Activated CD4-positive, alpha-beta T cell treated with anti-CD3 and anti-CD28 coated beads for 24 hours (primary cell): ENCODE data around the gene APC2.
"Not testable (repeated sequence)": the region's sequence is repeated elsewhere in the genome, so short reads cannot be mapped to it uniquely, and the experiment has no call there.

Experiments used
- DNase-seq, 2 donors: peaks; one replicate each; pipeline ENCODE4 v3.0.0-alpha.2; 2020; ENCODE audit warnings: low read depth in 2 of 2

Gene APC2

GRCh38 chr19:1495799-1496713 lies 46.1 kb downstream of the APC2 start:
- no peak for DNase-seq

DNA sequence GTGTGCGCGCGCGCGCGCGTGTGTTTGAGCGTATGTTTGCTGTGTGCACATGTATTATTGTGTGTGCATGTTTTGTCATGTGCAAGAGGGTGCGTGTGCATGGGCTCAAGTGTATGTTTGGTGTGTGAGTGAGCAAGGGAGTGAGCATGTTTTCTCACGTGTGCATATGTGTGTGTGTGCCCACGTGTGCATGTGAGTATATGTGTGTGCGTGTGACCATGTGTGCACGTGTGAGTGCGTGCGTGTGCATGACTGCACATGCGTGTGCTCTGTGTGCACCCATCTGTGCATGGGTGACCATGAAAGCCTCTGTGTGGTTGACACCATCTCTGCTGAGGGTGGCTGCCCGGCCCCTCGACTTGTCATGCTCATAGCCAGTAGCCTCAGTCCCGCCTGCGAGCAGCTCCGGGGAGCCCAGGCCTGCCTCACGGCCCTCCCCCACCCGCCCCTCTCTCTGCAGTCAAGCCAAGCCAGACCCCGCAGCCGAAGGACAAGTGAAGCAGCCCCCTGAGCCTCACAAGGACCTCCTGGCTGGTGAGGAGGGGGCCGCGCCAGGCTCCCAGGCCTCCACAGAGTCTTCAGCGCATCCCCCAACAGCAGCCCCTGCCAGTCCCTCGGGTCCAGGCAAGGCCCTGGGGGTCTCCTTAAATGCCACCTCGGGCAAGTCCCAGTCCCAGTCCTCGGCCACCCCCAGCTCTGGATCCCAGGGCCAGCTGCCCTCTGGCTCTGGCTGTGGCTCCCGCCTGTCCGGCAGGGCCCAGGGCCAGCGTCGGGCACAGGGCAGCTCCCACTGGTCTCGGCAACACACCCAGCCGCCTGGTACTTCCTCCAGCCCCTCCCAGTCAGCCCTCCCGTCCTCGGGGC lies 47.0 kb downstream of the APC2 start:
- no peak for DNase-seq

DNA sequence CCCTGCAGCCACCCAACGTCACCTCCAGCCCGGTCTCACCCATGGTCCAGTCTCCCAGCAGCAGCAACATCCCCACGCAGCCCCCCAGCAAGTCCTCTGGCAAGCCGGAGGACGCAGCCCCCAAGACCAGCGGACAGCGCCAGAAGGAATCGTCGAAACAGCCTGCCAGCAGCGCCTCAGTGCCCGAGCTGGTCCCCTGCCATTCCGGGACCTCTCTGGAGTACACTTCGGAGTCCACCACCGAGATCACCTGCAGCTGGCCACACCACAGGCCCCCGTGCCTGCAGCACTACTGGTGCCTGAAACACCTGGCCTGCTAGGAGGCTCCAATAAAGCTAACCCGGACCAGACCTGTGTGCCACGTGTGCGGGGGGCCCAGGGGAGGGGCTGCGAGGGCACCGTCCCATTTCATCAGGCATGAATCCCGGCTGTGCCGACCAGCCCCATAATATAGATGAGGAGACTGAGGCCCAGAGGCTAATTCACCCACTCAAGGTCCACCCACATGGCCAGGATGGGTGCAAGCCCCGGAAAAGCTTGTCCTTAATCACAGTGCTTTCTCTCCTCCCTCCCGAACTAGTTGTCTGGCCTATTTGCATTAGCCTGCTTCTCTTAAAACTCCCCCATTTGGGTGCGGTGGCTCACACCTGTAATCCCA lies 47.8 kb downstream of the APC2 start:
- DNase-seq = no peak

GRCh38 chr19:1499231-1499630 lies 49.3 kb downstream of the APC2 start:
- not testable (repeated sequence) for DNase-seq

GRCh38 chr19:1501200-1501595 lies 51.3 kb downstream of the APC2 start:
- no peak for DNase-seq

DNA sequence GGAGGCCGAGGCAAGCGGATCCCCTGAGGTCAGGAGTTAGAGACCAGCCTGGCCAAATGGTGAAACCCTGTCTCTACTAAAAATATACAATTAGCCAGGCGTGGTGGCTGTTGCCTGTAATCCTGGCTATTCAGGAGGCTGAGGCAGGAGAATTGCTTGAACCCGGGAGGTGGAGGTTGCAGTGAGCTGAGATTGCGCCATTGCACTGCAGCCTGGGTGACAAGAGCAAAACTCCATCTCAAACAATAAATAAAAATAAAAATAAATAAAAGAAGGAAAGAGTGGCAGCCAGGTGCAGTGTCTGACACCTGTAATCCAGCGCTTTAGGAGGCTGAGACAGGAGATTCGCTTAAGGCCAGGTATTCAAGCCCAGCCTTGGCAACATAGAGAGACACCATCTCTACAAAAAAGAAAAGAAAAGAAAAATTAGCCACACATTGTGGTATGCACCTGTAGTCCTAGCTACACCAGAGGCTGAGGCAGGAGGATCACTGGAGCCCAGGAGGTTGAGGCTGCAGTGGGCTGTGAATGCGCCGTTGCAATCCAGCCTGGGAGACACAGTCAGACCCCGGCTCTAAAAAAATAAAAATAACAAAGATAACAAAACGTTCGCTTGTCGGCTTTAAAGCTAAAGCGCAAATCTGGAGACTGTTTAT lies 52.6 kb downstream of the APC2 start:
- DNase-seq = no peak

GRCh38 chr19:1503089-1503924 lies 53.4 kb downstream of the APC2 start:
- DNase-seq = peak; percentile 56 to 59

- DNase-seq = no peak
Measured at GRCh38 chr19:1503925-1504773, 54.2 kb downstream of the APC2 start.

DNA sequence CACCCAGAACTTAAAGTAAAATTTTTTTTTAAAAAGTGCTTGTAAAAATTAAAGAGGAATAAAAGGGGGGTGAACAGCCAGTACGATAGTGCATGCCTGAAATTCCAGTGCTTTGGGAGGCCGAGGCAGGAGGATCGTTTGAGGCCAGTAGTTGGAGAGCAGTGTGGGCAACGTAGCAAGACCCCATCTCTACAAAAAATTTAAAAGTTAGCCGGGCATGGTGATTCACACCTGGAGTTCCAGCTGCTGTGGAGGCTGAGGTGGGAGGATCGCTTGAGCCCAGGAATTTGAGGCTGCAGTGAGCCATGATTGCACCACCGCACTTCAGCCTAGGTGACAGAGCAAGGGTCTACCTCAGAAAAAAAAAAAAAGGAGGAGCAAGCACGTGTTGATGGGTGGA lies 55.1 kb downstream of the APC2 start:
- DNase-seq = no peak

GRCh38 chr19:1505991-1506881 lies 56.3 kb downstream of the APC2 start:
- no peak for DNase-seq

GRCh38 chr19:1507192-1507660 lies 57.3 kb downstream of the APC2 start:
- no peak for DNase-seq

DNA sequence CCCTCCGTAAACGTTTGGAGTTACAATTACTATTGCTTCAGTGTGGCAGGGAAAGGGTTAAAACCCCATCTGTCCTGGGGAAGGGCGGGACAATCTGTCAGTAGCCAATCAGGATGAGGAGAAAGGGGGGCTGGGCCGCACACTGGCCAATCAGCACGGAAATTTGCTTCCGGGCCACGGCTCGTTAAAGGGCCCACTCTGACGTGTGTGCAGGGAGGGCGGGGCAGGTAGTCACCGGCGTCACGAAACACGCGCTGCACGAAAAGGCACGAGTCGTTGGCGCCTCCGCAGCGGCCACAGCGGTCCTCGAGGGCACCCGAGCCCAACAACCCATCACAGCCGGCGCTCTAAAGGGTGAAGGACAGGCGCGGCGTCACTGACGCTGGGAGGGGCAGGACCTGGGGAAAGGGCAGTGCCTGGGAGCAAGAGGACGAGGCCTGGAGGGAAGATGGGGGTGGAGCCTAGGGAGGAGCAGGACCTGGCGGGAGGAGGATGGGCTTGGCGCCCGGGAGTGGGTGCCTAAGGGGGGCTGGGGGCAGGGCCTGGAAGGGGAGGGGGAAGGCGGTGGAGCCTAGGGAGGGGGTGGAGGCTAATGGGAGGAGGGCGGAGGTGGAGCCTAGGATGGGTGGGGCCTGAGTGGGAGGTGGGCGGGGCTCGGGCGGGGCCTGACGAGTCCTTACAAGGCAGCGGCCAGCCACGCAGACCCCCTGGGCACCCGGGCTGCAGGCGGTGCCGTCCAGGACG lies 58.0 kb downstream of the APC2 start:
- peak; percentile 81 to 89 for DNase-seq

DNA sequence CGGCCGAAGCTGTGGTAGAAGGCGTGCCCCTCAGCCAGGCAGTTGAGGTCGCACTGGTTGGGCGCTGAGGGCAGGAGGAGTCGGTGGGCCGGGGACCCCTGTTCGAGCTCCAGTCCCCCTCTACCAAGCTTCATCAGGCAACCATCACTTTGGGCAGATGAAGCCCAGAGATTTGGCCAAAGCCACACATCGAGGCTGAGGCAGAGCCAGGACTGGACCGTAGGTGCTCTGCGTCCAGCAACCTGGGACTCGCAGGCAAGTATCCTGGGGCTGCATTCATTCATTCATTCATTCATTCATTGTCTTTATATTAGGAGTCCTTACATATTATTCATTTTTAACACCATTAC lies 58.6 kb downstream of the APC2 start:
- no peak for DNase-seq

DNA sequence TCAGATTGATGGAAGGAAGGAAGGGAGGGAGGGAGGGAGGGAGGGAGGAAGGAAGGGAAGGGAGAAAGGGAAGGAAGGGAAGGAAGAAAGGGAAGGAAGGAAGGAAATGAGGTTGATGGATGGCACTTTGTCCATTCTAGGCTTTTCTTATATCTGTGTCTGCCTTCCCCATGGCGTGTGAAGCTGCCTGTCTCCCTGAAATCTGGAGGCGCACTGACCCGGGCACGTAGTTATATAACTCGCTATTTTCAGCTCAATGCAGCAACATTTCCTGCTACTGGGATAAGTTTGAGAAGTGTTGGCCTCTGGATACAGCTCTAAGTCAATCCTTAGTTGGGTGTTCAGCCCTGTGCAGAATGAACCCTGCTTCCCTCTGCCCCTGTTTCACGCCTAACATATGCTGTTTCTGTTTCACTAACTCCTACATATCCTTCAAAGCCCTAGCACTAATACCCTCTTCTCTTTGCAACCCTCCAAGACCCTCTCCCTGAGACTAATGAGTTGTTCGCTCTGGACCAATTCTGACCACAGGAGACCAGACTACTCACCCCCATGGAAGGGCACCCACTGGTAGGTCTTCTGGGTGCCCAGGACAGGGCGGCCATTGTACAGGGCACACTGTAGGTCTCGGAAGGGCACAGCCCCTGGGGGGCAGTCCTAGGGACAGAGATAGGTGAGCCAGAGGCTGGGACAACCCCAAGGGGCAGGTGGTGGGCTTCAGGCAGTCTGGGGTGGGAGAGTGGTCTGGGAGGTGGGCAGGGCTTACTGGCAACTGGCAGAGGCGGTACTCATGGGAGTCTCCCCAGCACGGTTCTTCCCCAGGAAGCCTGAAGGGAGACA lies 59.9 kb downstream of the APC2 start:
- no peak for DNase-seq

DNA sequence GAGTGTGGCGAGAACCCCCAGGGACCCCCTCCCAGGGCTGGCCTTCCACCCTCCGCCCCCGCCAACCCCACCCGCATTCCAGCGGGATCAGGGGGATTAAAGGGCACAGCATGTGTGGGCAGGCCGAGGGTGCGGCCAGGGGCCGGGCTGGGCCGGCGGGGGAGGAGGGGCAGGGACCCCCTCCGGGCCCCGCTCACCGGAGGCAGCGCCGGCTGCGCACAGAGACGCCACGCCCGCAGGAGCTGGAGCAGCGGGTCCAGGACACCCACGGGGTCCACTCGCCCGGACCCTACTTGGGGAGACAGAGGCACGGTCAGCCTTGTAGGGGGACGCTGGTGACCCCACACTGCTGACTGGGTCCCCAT lies 60.5 kb downstream of the APC2 start:
- no peak for DNase-seq

GRCh38 chr19:1510807-1511206 lies 60.9 kb downstream of the APC2 start:
- no peak for DNase-seq
